Stimulated activated CD4-positive, alpha-beta T cell treated with anti-CD3 and anti-CD28 coated beads, Interleukin-1b, Interleukin-23, amount 100 ng/mL, for 1 hour (primary cell): ENCODE data around the gene AFF4.

Experiments used
- DNase-seq, 2 donors: peaks; one replicate each; pipeline ENCODE4 v3.0.0-alpha.2; 2020; ENCODE audit warnings: low read depth in 2 of 2

AFF4 gene

GRCh38 chr5:132889501-132889900, 73.9 kb downstream of the AFF4 start:
- no peak for DNase-seq

GRCh38 chr5:132887283-132887682, 76.2 kb downstream of the AFF4 start:
- no peak for DNase-seq

DNA sequence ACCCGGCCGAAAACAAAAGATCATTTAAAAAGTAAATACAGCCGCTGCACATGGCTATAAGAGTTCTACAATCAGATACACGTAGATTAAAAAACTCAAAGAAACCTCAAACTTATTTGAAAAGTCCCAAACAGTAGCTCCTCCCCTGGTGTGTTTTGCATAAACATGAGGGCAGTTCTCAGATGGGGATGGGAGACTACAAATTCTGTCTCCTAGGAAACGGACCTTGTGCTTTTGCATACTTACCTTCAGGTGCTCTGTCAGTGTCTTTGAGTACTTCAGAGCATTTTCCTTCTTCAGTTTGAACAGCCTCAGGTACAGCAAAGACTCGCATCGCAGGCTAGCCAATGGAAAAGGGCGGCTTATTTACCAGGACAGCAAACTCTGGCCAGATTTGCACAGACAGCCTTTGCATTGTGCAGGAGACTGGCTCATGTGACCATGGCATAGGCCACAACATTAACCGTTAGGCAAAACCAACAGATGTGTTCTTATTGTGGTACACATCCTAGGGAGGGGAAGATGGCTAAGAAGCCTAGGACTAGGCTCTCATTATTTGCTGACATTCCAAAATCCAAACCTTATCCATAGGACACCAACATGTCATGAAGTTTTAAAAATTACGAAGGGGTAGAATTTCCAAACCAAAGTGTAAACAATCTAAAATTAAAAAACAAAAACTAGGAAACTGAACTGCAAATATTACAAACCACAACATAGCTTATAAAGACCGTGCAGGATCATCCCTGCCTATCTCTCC, 77.2 kb downstream of the AFF4 start:
- no peak for DNase-seq

GRCh38 chr5:132884548-132884947, 78.9 kb downstream of the AFF4 start:
- no peak for DNase-seq

DNA sequence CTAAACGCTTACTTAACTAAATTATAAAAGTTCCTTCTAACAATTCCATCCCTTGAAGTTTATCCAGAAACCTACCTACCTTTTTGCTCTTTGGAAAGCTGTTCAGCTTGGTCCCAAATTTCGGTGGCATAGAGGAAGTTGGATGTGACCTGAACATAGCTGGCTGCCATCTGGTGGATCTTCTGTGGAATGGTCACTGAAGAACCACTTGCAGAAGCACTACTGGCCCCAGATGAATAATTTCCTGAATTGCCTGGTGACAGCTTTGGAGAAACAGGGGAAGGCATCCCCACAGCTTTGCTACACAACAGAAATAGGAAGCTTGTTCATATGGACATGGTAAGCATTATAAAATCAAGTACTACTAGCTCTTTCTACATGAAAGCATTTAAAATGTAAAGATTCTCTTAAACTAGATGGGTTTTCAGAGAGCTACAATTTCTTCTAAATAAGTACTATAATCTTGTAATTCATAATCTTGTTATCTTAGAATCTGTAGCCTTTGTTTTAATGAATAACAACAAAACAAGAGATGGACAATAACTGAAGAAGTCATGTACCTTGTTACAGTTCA, 80.1 kb downstream of the AFF4 start:
- no peak for DNase-seq

GRCh38 chr5:132877938-132878337, 85.5 kb downstream of the AFF4 start:
- no peak for DNase-seq

DNA sequence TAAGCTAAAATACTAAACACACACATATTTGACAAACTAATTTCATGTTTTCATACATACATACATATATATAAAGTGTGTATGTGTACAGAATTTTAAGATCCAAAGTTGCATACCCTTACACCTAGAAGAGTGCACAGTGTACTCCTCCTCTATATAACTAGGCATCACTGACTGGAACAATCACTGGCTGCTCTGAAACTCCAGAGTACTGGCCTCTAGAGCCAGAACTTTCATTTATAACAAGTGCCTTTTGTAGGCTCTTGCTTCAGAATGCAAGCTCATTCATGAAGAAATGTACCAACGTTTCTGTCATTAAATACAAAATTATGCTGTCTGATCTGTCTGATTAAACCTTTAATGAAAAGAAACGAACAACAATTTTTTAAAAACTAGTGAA, 86.0 kb downstream of the AFF4 start:
- DNase-seq: no peak

GRCh38 chr5:132876020-132876759, 87.2 kb downstream of the AFF4 start:
- no peak for DNase-seq

DNA sequence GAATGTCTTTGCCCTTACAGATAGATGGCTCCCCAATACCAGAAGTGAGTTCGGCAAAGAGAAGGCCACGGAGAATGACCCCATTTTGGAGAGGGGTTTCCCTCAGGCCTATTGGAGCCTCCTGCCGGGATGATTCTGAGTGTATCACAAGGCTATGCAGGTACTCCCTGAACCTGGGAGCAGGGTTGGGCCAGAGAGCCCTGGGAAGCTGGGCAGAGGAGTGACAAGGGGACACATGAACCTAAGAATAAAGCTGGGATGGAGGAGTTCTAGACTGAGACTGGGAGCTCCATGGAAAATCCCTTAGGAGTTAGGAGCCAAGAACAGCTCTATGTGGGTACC, 89.5 kb downstream of the AFF4 start:
- DNase-seq: no peak

DNA sequence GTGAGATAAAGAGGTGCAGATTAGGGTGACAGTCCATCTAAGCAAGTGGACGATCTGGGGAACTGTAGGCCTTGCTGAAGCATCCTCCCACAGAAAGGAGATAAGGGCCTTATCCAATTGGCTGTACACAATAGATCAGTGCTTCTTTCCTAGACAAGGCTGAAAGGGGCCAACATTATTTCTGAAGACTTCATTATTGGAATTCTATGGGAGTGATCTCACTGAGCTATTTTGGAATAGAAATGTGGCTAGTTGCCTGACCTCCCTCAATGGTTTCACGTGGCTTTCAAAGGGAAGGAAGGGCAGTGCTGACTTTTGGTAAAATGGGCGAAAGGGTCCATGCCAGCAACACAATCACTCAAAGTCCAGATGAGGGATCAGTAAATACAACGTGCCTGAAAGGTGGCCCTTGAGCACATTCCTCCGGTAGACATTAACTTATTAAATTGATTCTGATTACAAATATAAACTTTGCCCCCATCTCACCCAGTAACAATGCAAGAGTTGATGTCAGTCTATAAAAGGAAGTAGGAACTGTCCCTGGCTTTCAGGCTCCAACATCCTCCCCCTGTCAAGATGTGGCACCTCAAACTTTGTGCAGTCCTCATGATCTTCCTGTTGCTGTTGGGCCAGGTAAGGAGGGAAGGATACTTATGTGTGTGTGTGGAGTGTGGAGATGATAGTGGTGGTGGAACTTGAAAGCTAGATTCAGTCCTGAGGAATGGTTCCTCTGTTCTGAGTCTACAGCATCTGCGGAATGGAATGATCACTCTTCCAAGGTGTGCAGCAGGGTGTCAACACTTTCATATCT, 90.1 kb downstream of the AFF4 start, which contains the start of gene LEAP2:
Gene LEAP2, plus strand, starts transcription at position 550 of the 811 bp plus-strand sequence. Its CDS starts 27 bp downstream, at position 577.
- no peak for DNase-seq

- DNase-seq: no peak
These were observed 90.7 kb downstream of the AFF4 start for GRCh38 chr5:132872788-132873118.

GRCh38 chr5:132871459-132872284, 91.8 kb downstream of the AFF4 start:
- DNase-seq: no peak

GRCh38 chr5:132870801-132871200, 92.6 kb downstream of the AFF4 start:
- DNase-seq: no peak

DNA sequence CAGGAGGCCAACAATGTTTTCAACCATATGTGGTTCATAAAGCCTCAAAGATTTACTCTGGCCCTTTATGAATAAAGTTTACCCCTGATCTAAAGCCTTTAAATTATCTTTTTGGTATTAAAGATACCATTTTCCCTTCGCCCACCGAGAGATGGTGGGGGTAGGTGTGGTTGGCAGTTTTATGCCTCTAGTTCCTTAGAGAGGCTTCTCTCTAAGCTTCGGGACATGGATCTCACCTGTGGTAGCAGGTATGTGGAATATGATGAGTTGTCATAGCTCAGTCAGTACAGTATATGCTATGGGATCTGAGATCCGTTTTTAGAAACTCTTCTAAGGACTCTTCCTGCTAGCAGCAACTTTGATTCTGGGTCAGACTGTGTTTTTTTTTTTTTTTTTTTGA, 94.7 kb downstream of the AFF4 start:
- no peak for DNase-seq

- no peak for DNase-seq
These were observed 96.4 kb downstream of the AFF4 start for GRCh38 chr5:132867046-132867451.

- DNase-seq: peak; percentile 69 to 84
These were observed 96.9 kb downstream of the AFF4 start, which contains the start of the genes GDF9 and UQCRQ for GRCh38 chr5:132866342-132867045. TSS of gene GDF9 (minus strand) at chr5:132866469. CDS start at chr5:132864533, 1,936 bp downstream. TSS of gene UQCRQ (plus strand) at chr5:132866642. CDS start at chr5:132866882, 240 bp downstream.

GRCh38 chr5:132865668-132866341, 97.6 kb downstream of the AFF4 start:
- no peak for DNase-seq

DNA sequence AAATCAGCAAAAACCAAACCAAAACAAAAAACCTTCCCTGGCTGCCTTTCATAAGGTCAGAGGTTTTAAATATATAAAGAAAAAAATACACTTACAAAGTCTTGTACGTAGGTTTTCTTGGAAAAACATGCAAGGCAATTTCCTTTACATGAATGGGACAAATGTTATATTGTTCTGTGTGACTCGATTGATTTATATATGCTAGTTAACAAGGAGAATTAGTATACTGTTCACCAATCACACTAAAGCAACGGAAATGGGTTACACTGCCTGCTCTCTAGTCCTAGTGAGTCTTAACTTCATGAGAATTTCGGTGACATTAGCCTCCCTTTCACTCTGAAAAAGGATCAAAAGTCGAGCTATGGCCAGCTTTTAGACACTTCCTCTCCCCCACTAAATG, 102.7 kb downstream of the AFF4 start:
- DNase-seq: no peak

DNA sequence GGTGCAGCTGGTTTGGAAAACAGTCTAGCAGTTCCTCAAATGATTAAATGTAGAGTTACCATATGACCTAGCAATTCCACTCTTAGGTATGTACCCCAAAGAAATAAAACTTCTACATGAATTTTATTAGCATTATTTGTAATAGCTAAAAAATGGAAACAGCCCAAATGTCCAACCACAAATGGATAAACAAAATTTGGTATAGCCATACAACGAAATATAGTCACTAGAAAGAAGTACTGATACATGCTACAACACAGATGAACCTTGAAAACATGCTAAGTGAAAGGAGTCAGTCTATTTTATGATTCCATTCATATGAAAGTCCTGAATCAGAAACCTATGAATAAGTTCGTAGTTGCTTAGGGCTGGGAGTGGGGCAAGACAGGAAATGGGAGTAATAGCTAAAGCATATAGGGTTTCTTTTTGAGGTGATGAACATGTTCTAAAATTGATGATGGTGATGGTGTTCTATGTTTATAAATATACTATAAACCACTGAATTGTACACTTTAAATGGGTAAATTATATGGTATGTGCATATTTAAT, 103.5 kb downstream of the AFF4 start:
- no peak for DNase-seq

DNA sequence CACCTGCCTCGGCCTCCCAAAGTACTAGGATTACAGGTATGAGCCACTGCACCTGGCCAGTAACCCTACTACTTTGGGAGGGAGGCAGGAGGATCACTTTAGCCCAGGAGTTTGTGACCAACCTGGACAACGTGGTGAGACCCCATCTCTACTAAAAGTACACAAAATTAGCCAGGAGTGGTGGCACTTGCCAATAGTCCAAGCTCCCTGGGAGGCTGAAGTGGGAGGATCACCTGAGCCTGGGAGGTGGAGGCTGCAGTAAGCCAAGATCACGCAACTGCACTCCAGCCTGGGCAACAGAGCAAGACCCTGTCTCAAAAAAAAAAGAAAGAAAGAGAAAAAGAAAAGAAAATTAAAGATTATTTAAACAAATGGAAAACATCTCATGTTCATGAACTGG, 107.4 kb downstream of the AFF4 start:
- no peak for DNase-seq
